NCI-H2196 (cell line): ENCODE measurements around the gene PLEKHN1.
A peak's percentile ranks its signal among the peaks of the same experiment; 100 is the strongest.
"Not testable (repeated sequence)": the region's sequence is repeated elsewhere in the genome, so short reads cannot be mapped to it uniquely, and the experiment has no call there.

ENCODE experiments used
- DNase-seq: peaks from one replicate; lab custom pipeline; 2025; ENCODE audit not compliant: unreplicated experiment; lab: John Stamatoyannopoulos, UW

The PLEKHN1 gene

GRCh38 chr1:991275-991674, 25.0 kb downstream of the PLEKHN1 start:
- not testable (repeated sequence) for DNase-seq

- no peak for DNase-seq
Measured at GRCh38 chr1:991895-992294, 25.6 kb downstream of the PLEKHN1 start.

GRCh38 chr1:992362-992761, 26.1 kb downstream of the PLEKHN1 start:
- DNase-seq = no peak

- no peak for DNase-seq
Measured at GRCh38 chr1:993379-993995, 27.2 kb downstream of the PLEKHN1 start.

- not testable (repeated sequence) for DNase-seq
Measured at GRCh38 chr1:994546-994945, 28.3 kb downstream of the PLEKHN1 start.

- no peak for DNase-seq
Measured at GRCh38 chr1:995665-996633, 29.7 kb downstream of the PLEKHN1 start.

GRCh38 chr1:996851-997712, 30.8 kb downstream of the PLEKHN1 start:
- no peak for DNase-seq

- no peak for DNase-seq
Measured at GRCh38 chr1:997713-997992, 31.4 kb downstream of the PLEKHN1 start.

GRCh38 chr1:997993-998744, 31.9 kb downstream of the PLEKHN1 start:
- no peak for DNase-seq

GRCh38 chr1:998745-998994, 32.4 kb downstream of the PLEKHN1 start:
- DNase-seq = no peak

- peak; percentile 59 for DNase-seq
Measured at GRCh38 chr1:998995-999724, 32.9 kb downstream of the PLEKHN1 start.

GRCh38 chr1:999725-1000356, 33.6 kb downstream of the PLEKHN1 start, which contains the start of gene HES4:
Gene HES4, minus strand, starts transcription at chr1:1000097. Its CDS starts 124 bp downstream, at chr1:999973.
- DNase-seq = peak; percentile 90

- peak; percentile 89 for DNase-seq
Measured at GRCh38 chr1:1000357-1001056, 34.2 kb downstream of the PLEKHN1 start.

GRCh38 chr1:1001057-1001783, 34.9 kb downstream of the PLEKHN1 start:
- DNase-seq = no peak

GRCh38 chr1:1003618-1004419, 37.5 kb downstream of the PLEKHN1 start:
- no peak for DNase-seq

GRCh38 chr1:1004420-1004779, 38.1 kb downstream of the PLEKHN1 start:
- DNase-seq = no peak

- peak; percentile 85 for DNase-seq
Measured at GRCh38 chr1:1004780-1005697, 38.8 kb downstream of the PLEKHN1 start.
